Calu3 (cell line): ENCODE measurements around the gene NOX5. TPM values are rescaled to one million over a fixed set of nuclear protein-coding genes. Genes with fewer than 3 reads are reported as not detected.

Experiments used
- BruUV-seq: library from RNA; stranded (reverse); fragments of 400-500 nt; replicated peaks from 2 replicates; lab custom pipeline; 2021; lab: Mats Ljungman, UMichigan
- CTCF ChIA-PET: fragments of 300-600 bp; sonication (Branson Sonifier 250); formaldehyde crosslinking; loops from one replicate; lab custom pipeline; 2022; ENCODE audit warnings: antibody characterized with exemption; lab: Charles Lee
- DNase-seq: peaks from one replicate; pipeline ENCODE4 v3.0.0; 2022
- H3K27ac Mint-ChIP-seq: one replicate; pipeline ENCODE4 v1.8.0; 2022; ENCODE audit warnings: mixed read lengths; ENCODE audit not compliant: unreplicated experiment
- H3K27me3 Mint-ChIP-seq: one replicate; pipeline ENCODE4 v1.8.0; 2022; ENCODE audit warnings: mixed read lengths; ENCODE audit not compliant: unreplicated experiment
- H3K36me3 Mint-ChIP-seq: one replicate; pipeline ENCODE4 v1.8.0; 2022; ENCODE audit warnings: mild to moderate bottlenecking, moderate library complexity, mixed read lengths; ENCODE audit not compliant: insufficient read depth, unreplicated experiment
- H3K4me1 Mint-ChIP-seq: one replicate; pipeline ENCODE4 v1.8.0; 2022; ENCODE audit warnings: mild to moderate bottlenecking, low read depth, mixed read lengths; ENCODE audit not compliant: unreplicated experiment
- H3K4me3 Mint-ChIP-seq: one replicate; pipeline ENCODE4 v1.8.0; 2022; ENCODE audit warnings: mild to moderate bottlenecking, low read depth, moderate library complexity, mixed read lengths; ENCODE audit not compliant: unreplicated experiment
- H3K9me3 Mint-ChIP-seq: one replicate; pipeline ENCODE4 v1.8.0; 2022; ENCODE audit warnings: low read depth, mixed read lengths; ENCODE audit not compliant: unreplicated experiment
- intact Hi-C: fragments of 100-400 bp; cut with micrococcal nuclease; formaldehyde crosslinking; loops from one replicate; pipeline ENCODE4 v1.10.0; 2022; ENCODE audit not compliant: unreplicated experiment
- total RNA-seq: library from RNA; stranded (reverse); gene quantifications from 2 replicates; pipeline ENCODE4 v1.2.3, GENCODE V29; 2022
- TF ChIP-seq, protein P1 (sequence below): fragments of 200-600 bp; IDR thresholded peaks from one replicate; pipeline ENCODE4 v1.8.0; 2022; ENCODE audit warnings: antibody characterized with exemption; ENCODE audit not compliant: unreplicated experiment

Gene NOX5
- total RNA-seq, 1 experiment from 2014 or later, result 0.14 TPM

DNA sequence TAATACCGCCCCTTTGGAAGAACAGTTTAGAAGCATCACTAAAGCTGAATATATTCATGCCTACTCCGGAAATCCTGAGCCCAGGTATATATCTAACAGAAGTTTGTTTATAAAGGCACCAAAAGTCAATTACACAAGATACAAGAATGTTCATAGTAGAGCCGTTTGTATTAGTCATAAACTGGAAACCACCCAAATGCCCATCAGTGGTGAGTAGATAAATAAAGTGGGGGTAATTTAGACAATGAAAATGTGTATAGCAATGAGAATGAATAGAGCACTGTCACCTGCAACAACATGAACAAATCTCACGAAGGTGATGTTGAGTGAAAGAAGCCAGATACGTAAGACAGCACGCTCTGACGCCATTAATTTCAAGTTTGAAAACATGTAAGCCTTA lies 77.7 kb downstream of the NOX5 start:
- no peak overlapping the region for H3K4me3 Mint-ChIP-seq
- peak overlapping the region; percentile 31 for H3K27ac Mint-ChIP-seq
- BruUV-seq, result no TSS peak
- CTCF ChIA-PET, result interaction anchor here (0.6 to 1.6 kb wide), 4 partner anchors 13 to 1038 kb away, joined by 3 to 5 read pairs (median 4); no protein-coding TSS in a partner anchor
- peaks cover 5% of the 10 kb centered on the region for H3K36me3 Mint-ChIP-seq
- DNase-seq, result peak; percentile 34
- H3K9me3 Mint-ChIP-seq, result no peaks in the 10 kb centered on the region
- peaks cover 45% of the 10 kb centered on the region for H3K4me1 Mint-ChIP-seq
- H3K27me3 Mint-ChIP-seq, result peaks cover 76% of the 10 kb centered on the region
- TF ChIP-seq, protein P1, sequence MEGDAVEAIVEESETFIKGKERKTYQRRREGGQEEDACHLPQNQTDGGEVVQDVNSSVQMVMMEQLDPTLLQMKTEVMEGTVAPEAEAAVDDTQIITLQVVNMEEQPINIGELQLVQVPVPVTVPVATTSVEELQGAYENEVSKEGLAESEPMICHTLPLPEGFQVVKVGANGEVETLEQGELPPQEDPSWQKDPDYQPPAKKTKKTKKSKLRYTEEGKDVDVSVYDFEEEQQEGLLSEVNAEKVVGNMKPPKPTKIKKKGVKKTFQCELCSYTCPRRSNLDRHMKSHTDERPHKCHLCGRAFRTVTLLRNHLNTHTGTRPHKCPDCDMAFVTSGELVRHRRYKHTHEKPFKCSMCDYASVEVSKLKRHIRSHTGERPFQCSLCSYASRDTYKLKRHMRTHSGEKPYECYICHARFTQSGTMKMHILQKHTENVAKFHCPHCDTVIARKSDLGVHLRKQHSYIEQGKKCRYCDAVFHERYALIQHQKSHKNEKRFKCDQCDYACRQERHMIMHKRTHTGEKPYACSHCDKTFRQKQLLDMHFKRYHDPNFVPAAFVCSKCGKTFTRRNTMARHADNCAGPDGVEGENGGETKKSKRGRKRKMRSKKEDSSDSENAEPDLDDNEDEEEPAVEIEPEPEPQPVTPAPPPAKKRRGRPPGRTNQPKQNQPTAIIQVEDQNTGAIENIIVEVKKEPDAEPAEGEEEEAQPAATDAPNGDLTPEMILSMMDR, result no peak
- intact Hi-C loops, result no loop called here

- intact Hi-C loops, result no loop called here
These were observed 78.6 kb downstream of the NOX5 start for GRCh38 chr15:69093127-69093526.

DNA sequence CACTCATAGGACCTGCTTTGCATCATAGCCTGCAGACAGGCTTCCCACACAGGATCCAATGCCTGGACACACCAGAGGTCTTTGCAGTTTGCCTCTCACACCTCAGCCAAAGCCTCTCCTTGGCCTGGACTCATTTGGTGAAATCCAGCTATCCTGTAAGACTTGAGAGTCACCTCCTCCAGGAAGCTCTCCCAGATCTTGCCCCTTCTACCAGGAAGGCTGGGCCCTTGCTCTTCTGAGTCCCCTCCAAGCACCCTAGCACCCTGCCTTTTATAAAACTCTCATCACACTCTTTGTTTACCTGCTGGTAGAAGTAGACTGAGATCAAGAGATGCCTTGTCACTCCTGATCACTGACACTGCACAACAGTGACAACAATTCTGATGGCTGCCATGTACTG lies 79.1 kb downstream of the NOX5 start:
- no TSS peak for BruUV-seq
- H3K36me3 Mint-ChIP-seq, result peaks cover 5% of the 10 kb centered on the region
- intact Hi-C loops, result no loop called here
- no peaks in the 10 kb centered on the region for H3K9me3 Mint-ChIP-seq
- no peak overlapping the region for H3K4me3 Mint-ChIP-seq
- CTCF ChIA-PET, result no interaction called here
- peaks cover 31% of the 10 kb centered on the region for H3K4me1 Mint-ChIP-seq
- no peak for DNase-seq
- TF ChIP-seq, protein P1, result no peak
- H3K27me3 Mint-ChIP-seq, result peaks cover 76% of the 10 kb centered on the region
- H3K27ac Mint-ChIP-seq, result no peak overlapping the region

More at GRCh38 chr15:69093127-69093526, 78.6 kb downstream of the NOX5 start:
- Mint-ChIP-seq H3K4me1 (peaks cover 36% of the 10 kb centered on the region), H3K4me3 (no peak overlapping the region), H3K27me3 (peaks cover 76% of the 10 kb centered on the region), H3K9me3 (no peaks in the 10 kb centered on the region), H3K27ac (no peak overlapping the region), H3K36me3 (peaks cover 5% of the 10 kb centered on the region)
- no TSS peak for BruUV-seq
- TF ChIP-seq, protein P1, result no peak
- DNase-seq, result no peak
- CTCF ChIA-PET, result no interaction called here

- Mint-ChIP-seq H3K36me3 (peaks cover 4% of the 10 kb centered on the region), H3K27ac (no peak overlapping the region), H3K9me3 (no peaks in the 10 kb centered on the region), H3K4me1 (peaks cover 30% of the 10 kb centered on the region), H3K27me3 (peaks cover 75% of the 10 kb centered on the region), H3K4me3 (no peak overlapping the region)
- no TSS peak for BruUV-seq
- CTCF ChIA-PET, result no interaction called here
- no peak for DNase-seq
- TF ChIP-seq, protein P1, result no peak
- intact Hi-C loops, result no loop called here
These were observed 79.8 kb downstream of the NOX5 start for GRCh38 chr15:69094124-69094921.
